Measurements from ENCODE around the gene LRRC9. TPM values are rescaled to one million over a fixed set of nuclear protein-coding genes. Genes with fewer than 3 reads are reported as not detected.

LRRC9 gene
- total RNA-seq, 1 experiment from 2014 or later: not detected

GRCh38 chr14:60051721-60052221, 131.8 kb downstream of the LRRC9 start:
- Histone ChIP-seq H3K27ac (no peak overlapping the region), H3K9me3 (replicated peaks) (no peaks in the 10 kb centered on the region), H3K27me3 (replicated peaks) (0 out of 2 replicates have a peak, but pooled peaks cover 2% of the 10 kb centered on the region), H3K4me3 (no peak overlapping the region), H3K36me3 (no peaks in the 10 kb centered on the region), H3K4me1 (replicated peaks) (no peaks in the 10 kb centered on the region)
- no peak for DNase-seq (ENCODE audit: low read depth in 1 of 2, low spot score in 2 of 2)

GRCh38 chr14:60058087-60058486, 138.1 kb downstream of the LRRC9 start:
- Histone ChIP-seq H3K9me3 (replicated peaks) (no peaks in the 10 kb centered on the region), H3K27ac (no peak overlapping the region), H3K4me1 (replicated peaks) (peaks cover 12% of the 10 kb centered on the region), H3K27me3 (replicated peaks) (0 out of 2 replicates have a peak, but pooled peaks cover 3% of the 10 kb centered on the region), H3K36me3 (no peaks in the 10 kb centered on the region), H3K4me3 (no peak overlapping the region)
- DNase-seq (ENCODE audit: low read depth in 1 of 2, low spot score in 2 of 2): no peak

- peak in 1 of 2 experiments; percentile 34 for DNase-seq (ENCODE audit: low read depth in 1 of 2, low spot score in 2 of 2)
- Histone ChIP-seq H3K4me1 (replicated peaks) (peaks cover 12% of the 10 kb centered on the region), H3K9me3 (replicated peaks) (no peaks in the 10 kb centered on the region), H3K27ac (0 out of 2 replicates have a peak overlapping the region, but pooled peaks have one; percentile 14), H3K4me3 (no peak overlapping the region), H3K36me3 (no peaks in the 10 kb centered on the region), H3K27me3 (replicated peaks) (0 out of 2 replicates have a peak, but pooled peaks cover 3% of the 10 kb centered on the region)
Measured at GRCh38 chr14:60061371-60061770, 141.4 kb downstream of the LRRC9 start.

- Histone ChIP-seq H3K4me1 (replicated peaks) (peaks cover 12% of the 10 kb centered on the region), H3K27ac (no peak overlapping the region), H3K4me3 (no peak overlapping the region), H3K9me3 (replicated peaks) (no peaks in the 10 kb centered on the region), H3K36me3 (no peaks in the 10 kb centered on the region), H3K27me3 (replicated peaks) (no peaks in the 10 kb centered on the region)
- DNase-seq (ENCODE audit: low read depth in 1 of 2, low spot score in 2 of 2): no peak
Measured at GRCh38 chr14:60064491-60065072, 144.6 kb downstream of the LRRC9 start.

GRCh38 chr14:60067882-60068281, 147.9 kb downstream of the LRRC9 start:
- Histone ChIP-seq H3K4me3 (no peak overlapping the region), H3K9me3 (replicated peaks) (no peaks in the 10 kb centered on the region), H3K4me1 (replicated peaks) (no peaks in the 10 kb centered on the region), H3K27me3 (replicated peaks) (no peaks in the 10 kb centered on the region), H3K36me3 (no peaks in the 10 kb centered on the region), H3K27ac (no peak overlapping the region)
- no peak for DNase-seq (ENCODE audit: low read depth in 1 of 2, low spot score in 2 of 2)

GRCh38 chr14:60079723-60080122, 159.8 kb downstream of the LRRC9 start:
- no peak overlapping the region for H3K27ac ChIP-seq
- no peaks in the 10 kb centered on the region for H3K27me3 ChIP-seq (replicated peaks)
- no peaks in the 10 kb centered on the region for H3K9me3 ChIP-seq (replicated peaks)
- no peaks in the 10 kb centered on the region for H3K4me1 ChIP-seq (replicated peaks)
- H3K36me3 ChIP-seq: no peaks in the 10 kb centered on the region
- no peak overlapping the region for H3K4me3 ChIP-seq
- no peak for DNase-seq (ENCODE audit: low read depth in 1 of 2, low spot score in 2 of 2)

GRCh38 chr14:60085085-60085484, 165.1 kb downstream of the LRRC9 start:
- no peak overlapping the region for H3K4me3 ChIP-seq
- no peaks in the 10 kb centered on the region for H3K27me3 ChIP-seq (replicated peaks)
- H3K9me3 ChIP-seq (replicated peaks): no peaks in the 10 kb centered on the region
- H3K36me3 ChIP-seq: no peaks in the 10 kb centered on the region
- no peak overlapping the region for H3K27ac ChIP-seq
- H3K4me1 ChIP-seq (replicated peaks): no peaks in the 10 kb centered on the region
- DNase-seq (ENCODE audit: low read depth in 1 of 2, low spot score in 2 of 2): no peak

- Histone ChIP-seq H3K4me1 (replicated peaks) (0 out of 2 replicates have a peak, but pooled peaks cover under 1% of the 10 kb centered on the region), H3K9me3 (replicated peaks) (no peaks in the 10 kb centered on the region), H3K27me3 (replicated peaks) (no peaks in the 10 kb centered on the region), H3K36me3 (no peaks in the 10 kb centered on the region), H3K4me3 (no peak overlapping the region), H3K27ac (no peak overlapping the region)
- DNase-seq (ENCODE audit: low read depth in 1 of 2, low spot score in 2 of 2): no peak
Measured at GRCh38 chr14:60085693-60086092, 165.7 kb downstream of the LRRC9 start.

GRCh38 chr14:60087668-60088067, 167.7 kb downstream of the LRRC9 start:
- DNase-seq (ENCODE audit: low read depth in 1 of 2, low spot score in 2 of 2): no peak
- H3K36me3 ChIP-seq: peaks cover 6% of the 10 kb centered on the region
- H3K4me1 ChIP-seq (replicated peaks): 0 out of 2 replicates have a peak, but pooled peaks cover 4% of the 10 kb centered on the region
- no peak overlapping the region for H3K27ac ChIP-seq
- no peak overlapping the region for H3K4me3 ChIP-seq
- H3K27me3 ChIP-seq (replicated peaks): no peaks in the 10 kb centered on the region
- H3K9me3 ChIP-seq (replicated peaks): no peaks in the 10 kb centered on the region

- H3K36me3 ChIP-seq: peaks cover 14% of the 10 kb centered on the region
Measured at GRCh38 chr14:60089221-60089620, 169.3 kb downstream of the LRRC9 start.

GRCh38 chr14:60090864-60091519, 171.0 kb downstream of the LRRC9 start:
- H3K4me3 ChIP-seq: peak overlapping the region; percentile 74
- peaks cover 24% of the 10 kb centered on the region for H3K36me3 ChIP-seq
- DNase-seq (ENCODE audit: low read depth in 1 of 2, low spot score in 2 of 2): peak in 1 of 2 experiments; percentile 48
- H3K27me3 ChIP-seq (replicated peaks): no peaks in the 10 kb centered on the region
- no peaks in the 10 kb centered on the region for H3K9me3 ChIP-seq (replicated peaks)
- H3K4me1 ChIP-seq (replicated peaks): peaks cover 23% of the 10 kb centered on the region
- H3K27ac ChIP-seq: peak overlapping the region; percentile 96

More at GRCh38 chr14:60089221-60089620, 169.3 kb downstream of the LRRC9 start:
- DNase-seq (ENCODE audit: low read depth in 1 of 2, low spot score in 2 of 2): no peak
- H3K27ac ChIP-seq: no peak overlapping the region
- H3K9me3 ChIP-seq (replicated peaks): no peaks in the 10 kb centered on the region
- no peaks in the 10 kb centered on the region for H3K27me3 ChIP-seq (replicated peaks)
- H3K4me3 ChIP-seq: no peak overlapping the region
- H3K4me1 ChIP-seq (replicated peaks): peaks cover 6% of the 10 kb centered on the region

- Histone ChIP-seq H3K9me3 (replicated peaks) (no peaks in the 10 kb centered on the region), H3K4me3 (peak within 1 kb of the TSS; percentile 74), H3K27me3 (replicated peaks) (no peaks in the 10 kb centered on the region), H3K4me1 (replicated peaks) (peaks cover 30% of the 10 kb centered on the region), H3K36me3 (peaks cover 31% of the 10 kb centered on the region), H3K27ac (peak within 1 kb of the TSS; percentile 96)
- DNase-seq (ENCODE audit: low read depth in 1 of 2, low spot score in 2 of 2): peak; percentile 96
Measured at GRCh38 chr14:60091550-60092525, 171.9 kb downstream of the LRRC9 start, which contains the start of gene PCNX4. Gene PCNX4, plus strand, starts transcription at chr14:60091923. Its CDS starts 15,716 bp downstream, at chr14:60107639.

GRCh38 chr14:60092526-60092920, 172.6 kb downstream of the LRRC9 start:
- Histone ChIP-seq H3K36me3 (peaks cover 37% of the 10 kb centered on the region), H3K27ac (peak overlapping the region; percentile 96), H3K4me3 (peak overlapping the region; percentile 74), H3K4me1 (replicated peaks) (peaks cover 30% of the 10 kb centered on the region), H3K27me3 (replicated peaks) (no peaks in the 10 kb centered on the region), H3K9me3 (replicated peaks) (no peaks in the 10 kb centered on the region)
- peak in 1 of 2 experiments; percentile 42 for DNase-seq (ENCODE audit: low read depth in 1 of 2, low spot score in 2 of 2)
